Measurements from ENCODE around the gene TCERG1.

The TCERG1 gene

DNA sequence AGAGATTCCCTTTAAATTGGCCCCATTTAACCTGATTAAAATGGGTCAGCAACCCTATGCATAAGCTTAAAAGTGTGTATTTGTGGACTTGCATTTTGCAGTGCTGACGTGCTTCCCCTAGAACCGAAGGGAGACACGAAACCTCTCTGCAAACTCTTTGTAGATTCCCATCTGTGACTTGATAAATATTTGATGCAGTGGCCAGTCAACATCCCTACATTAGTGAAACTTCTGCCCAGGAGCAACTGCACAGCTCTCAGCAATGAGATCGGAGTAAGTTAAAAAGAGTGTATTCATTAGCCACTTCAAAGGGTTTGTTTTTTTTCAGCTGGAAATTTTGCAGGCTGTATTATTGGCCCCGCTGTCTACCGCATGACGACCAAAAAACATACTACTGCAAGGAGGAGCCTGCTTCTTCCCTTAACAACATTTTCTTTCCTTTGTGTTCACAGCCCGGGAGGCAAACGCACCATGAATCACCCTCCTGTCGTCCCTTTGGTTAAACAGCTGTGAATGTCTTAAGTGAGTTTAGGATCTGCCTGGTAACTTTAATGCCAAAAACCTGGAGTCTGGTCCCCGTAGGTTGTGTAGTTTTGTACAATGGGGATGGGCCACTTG is 38.0 kb upstream of the TCERG1 start:
- H3K4me1 ChIP-seq (ENCODE audit: insufficient read depth, low read length), result no peaks in the 10 kb centered on the region
- H3K27me3 ChIP-seq (ENCODE audit: insufficient read depth, low read length, poor library complexity), result peaks cover 12% of the 10 kb centered on the region
- no peak for TF ChIP-seq EZH2 (IDR thresholded peaks at IDR 0.05; ENCODE audit: borderline replicate concordance, low read depth, low read length, severe bottlenecking)
- TF ChIP-seq, protein P1, sequence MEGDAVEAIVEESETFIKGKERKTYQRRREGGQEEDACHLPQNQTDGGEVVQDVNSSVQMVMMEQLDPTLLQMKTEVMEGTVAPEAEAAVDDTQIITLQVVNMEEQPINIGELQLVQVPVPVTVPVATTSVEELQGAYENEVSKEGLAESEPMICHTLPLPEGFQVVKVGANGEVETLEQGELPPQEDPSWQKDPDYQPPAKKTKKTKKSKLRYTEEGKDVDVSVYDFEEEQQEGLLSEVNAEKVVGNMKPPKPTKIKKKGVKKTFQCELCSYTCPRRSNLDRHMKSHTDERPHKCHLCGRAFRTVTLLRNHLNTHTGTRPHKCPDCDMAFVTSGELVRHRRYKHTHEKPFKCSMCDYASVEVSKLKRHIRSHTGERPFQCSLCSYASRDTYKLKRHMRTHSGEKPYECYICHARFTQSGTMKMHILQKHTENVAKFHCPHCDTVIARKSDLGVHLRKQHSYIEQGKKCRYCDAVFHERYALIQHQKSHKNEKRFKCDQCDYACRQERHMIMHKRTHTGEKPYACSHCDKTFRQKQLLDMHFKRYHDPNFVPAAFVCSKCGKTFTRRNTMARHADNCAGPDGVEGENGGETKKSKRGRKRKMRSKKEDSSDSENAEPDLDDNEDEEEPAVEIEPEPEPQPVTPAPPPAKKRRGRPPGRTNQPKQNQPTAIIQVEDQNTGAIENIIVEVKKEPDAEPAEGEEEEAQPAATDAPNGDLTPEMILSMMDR (IDR thresholded peaks at IDR 0.05; ENCODE audit: borderline replicate concordance, extremely low read depth, low read length, poor library complexity, severe bottlenecking), result no peak
- no peak overlapping the region for H3K27ac ChIP-seq (ENCODE audit: low read length)
- no peaks in the 10 kb centered on the region for H3K9me3 ChIP-seq (ENCODE audit: insufficient read depth, low read length, severe bottlenecking)
- DNase-seq (no peak), ATAC-seq (ENCODE audit: insufficient read depth, low read depth) (no peak)
- no peaks in the 10 kb centered on the region for H3K79me2 ChIP-seq (ENCODE audit: insufficient read depth, low read length)
- no peak overlapping the region for H3K9ac ChIP-seq (ENCODE audit: low read depth, low read length)
- H3K4me2 ChIP-seq (ENCODE audit: insufficient read depth, low read length), result no peak overlapping the region
- H4K20me1 ChIP-seq (ENCODE audit: insufficient read depth, low read length), result no peaks in the 10 kb centered on the region
- H2AFZ ChIP-seq (ENCODE audit: low read depth, low read length), result no peak overlapping the region
- H3K4me3 ChIP-seq (ENCODE audit: low read depth in 1 of 2, low read length in 2 of 2), result no peak overlapping the region
- H3K36me3 ChIP-seq (ENCODE audit: insufficient read depth, low read length), result no peaks in the 10 kb centered on the region

DNA sequence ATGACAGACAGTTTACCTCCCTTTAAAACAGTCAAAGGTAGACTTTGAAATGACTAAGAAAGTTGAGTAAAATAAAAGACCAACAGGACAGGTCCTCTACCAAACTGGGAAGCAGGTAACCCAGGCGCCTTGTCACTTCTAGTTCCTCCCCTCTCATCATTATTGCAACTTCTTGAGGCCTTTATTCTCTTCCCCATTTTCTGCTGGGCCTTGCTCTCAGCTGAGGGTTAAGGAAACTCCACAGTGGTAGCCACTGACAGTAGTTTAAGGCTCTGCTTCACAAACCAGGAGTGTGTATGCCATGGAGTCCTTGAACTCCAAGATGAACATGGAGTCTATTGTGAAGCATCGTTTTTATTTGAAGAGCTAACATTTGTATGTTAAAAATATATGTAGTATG is 36.9 kb upstream of the TCERG1 start:
- Histone ChIP-seq H3K4me1 (ENCODE audit: insufficient read depth, low read length) (no peaks in the 10 kb centered on the region), H3K4me2 (ENCODE audit: insufficient read depth, low read length) (no peak overlapping the region), H2AFZ (ENCODE audit: low read depth, low read length) (no peak overlapping the region), H3K9me3 (ENCODE audit: insufficient read depth, low read length, severe bottlenecking) (no peaks in the 10 kb centered on the region), H3K9ac (ENCODE audit: low read depth, low read length) (no peak overlapping the region), H3K36me3 (ENCODE audit: insufficient read depth, low read length) (no peaks in the 10 kb centered on the region), H3K27me3 (ENCODE audit: insufficient read depth, low read length, poor library complexity) (peaks cover 12% of the 10 kb centered on the region), H3K27ac (ENCODE audit: low read length) (no peak overlapping the region), H3K79me2 (ENCODE audit: insufficient read depth, low read length) (no peaks in the 10 kb centered on the region), H3K4me3 (ENCODE audit: low read depth in 1 of 2, low read length in 2 of 2) (no peak overlapping the region), H4K20me1 (ENCODE audit: insufficient read depth, low read length) (no peaks in the 10 kb centered on the region)
- DNase-seq (no peak), ATAC-seq (ENCODE audit: insufficient read depth, low read depth) (no peak)
- TF ChIP-seq, protein P1 (IDR thresholded peaks at IDR 0.05; ENCODE audit: borderline replicate concordance, extremely low read depth, low read length, poor library complexity, severe bottlenecking), result no peak

DNA sequence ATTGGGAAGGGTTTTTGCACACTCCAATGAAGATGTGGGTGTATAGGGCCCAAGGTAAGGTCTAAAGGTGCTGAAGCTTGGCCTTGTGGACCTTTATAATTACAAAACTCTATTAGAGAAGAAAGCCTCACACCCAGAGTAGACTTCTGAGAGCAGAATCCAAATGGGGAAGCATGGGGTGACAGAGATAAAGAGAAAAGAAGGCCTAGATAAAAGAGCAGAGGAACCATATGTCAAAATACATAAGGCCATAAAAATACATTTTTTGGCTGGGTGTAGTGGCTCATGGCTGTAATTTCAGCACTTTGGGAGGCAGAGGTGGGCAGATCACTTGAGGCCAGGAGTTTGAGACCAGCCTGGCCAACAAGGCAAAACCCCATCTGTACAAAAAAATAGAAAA is 27.4 kb upstream of the TCERG1 start:
- Histone ChIP-seq H3K4me3 (ENCODE audit: low read depth in 1 of 2, low read length in 2 of 2) (no peak overlapping the region), H3K9ac (ENCODE audit: low read depth, low read length) (no peak overlapping the region), H3K27ac (ENCODE audit: low read length) (no peak overlapping the region), H4K20me1 (ENCODE audit: insufficient read depth, low read length) (no peaks in the 10 kb centered on the region), H3K79me2 (ENCODE audit: insufficient read depth, low read length) (no peaks in the 10 kb centered on the region), H3K9me3 (ENCODE audit: insufficient read depth, low read length, severe bottlenecking) (no peaks in the 10 kb centered on the region), H3K4me1 (ENCODE audit: insufficient read depth, low read length) (no peaks in the 10 kb centered on the region), H3K36me3 (ENCODE audit: insufficient read depth, low read length) (no peaks in the 10 kb centered on the region), H3K4me2 (ENCODE audit: insufficient read depth, low read length) (no peak overlapping the region), H3K27me3 (ENCODE audit: insufficient read depth, low read length, poor library complexity) (peaks cover 15% of the 10 kb centered on the region), H2AFZ (ENCODE audit: low read depth, low read length) (no peak overlapping the region)
- ATAC-seq (ENCODE audit: insufficient read depth, low read depth) (no peak), DNase-seq (no peak)
- TF ChIP-seq, protein P1 (IDR thresholded peaks at IDR 0.05; ENCODE audit: borderline replicate concordance, extremely low read depth, low read length, poor library complexity, severe bottlenecking), result no peak
- TF ChIP-seq EZH2 (IDR thresholded peaks at IDR 0.05; ENCODE audit: borderline replicate concordance, low read depth, low read length, severe bottlenecking), result no peak

DNA sequence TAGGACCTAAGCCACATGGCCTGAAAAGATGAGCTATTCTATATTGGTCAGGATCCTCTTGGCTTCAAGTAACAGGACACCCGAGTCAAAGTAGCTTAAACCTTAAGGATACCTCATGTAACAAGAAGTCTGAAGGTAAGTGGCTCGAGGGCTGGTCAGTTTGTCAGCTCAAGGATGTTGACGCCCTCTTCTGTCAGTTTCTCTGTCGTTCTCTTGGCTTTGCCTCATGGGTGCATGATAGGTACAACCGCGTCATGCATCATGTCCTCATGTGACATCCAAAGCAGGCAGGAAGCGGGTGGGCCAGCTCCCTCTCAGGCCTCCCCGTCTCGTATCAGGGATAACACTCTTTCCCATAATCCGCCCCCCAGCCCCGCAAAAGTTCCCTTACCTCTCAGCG is 22.1 kb upstream of the TCERG1 start:
- no peaks in the 10 kb centered on the region for H3K9me3 ChIP-seq (ENCODE audit: insufficient read depth, low read length, severe bottlenecking)
- peaks cover 5% of the 10 kb centered on the region for H3K27me3 ChIP-seq (ENCODE audit: insufficient read depth, low read length, poor library complexity)
- TF ChIP-seq, protein P1 (IDR thresholded peaks at IDR 0.05; ENCODE audit: borderline replicate concordance, extremely low read depth, low read length, poor library complexity, severe bottlenecking), result no peak
- no peak for TF ChIP-seq EZH2 (IDR thresholded peaks at IDR 0.05; ENCODE audit: borderline replicate concordance, low read depth, low read length, severe bottlenecking)
- H3K4me1 ChIP-seq (ENCODE audit: insufficient read depth, low read length), result peaks cover 6% of the 10 kb centered on the region; the same call in 1 of the 2 replicates
- no peak overlapping the region for H3K4me2 ChIP-seq (ENCODE audit: insufficient read depth, low read length)
- no peak overlapping the region for H3K9ac ChIP-seq (ENCODE audit: low read depth, low read length)
- no peak overlapping the region for H3K4me3 ChIP-seq (ENCODE audit: low read depth in 1 of 2, low read length in 2 of 2)
- H3K79me2 ChIP-seq (ENCODE audit: insufficient read depth, low read length), result no peaks in the 10 kb centered on the region
- no peak for ATAC-seq (ENCODE audit: insufficient read depth, low read depth)
- H4K20me1 ChIP-seq (ENCODE audit: insufficient read depth, low read length), result no peaks in the 10 kb centered on the region
- H3K36me3 ChIP-seq (ENCODE audit: insufficient read depth, low read length), result no peaks in the 10 kb centered on the region
- H2AFZ ChIP-seq (ENCODE audit: low read depth, low read length), result no peak overlapping the region
- no peak for DNase-seq
- H3K27ac ChIP-seq (ENCODE audit: low read length), result no peak overlapping the region

All from DND-41 (cell line).